22Rv1 (cell line): ENCODE data around the gene NIPBL.

Experiments
- ZFX ChIP-seq: fragments of 450-650 bp; IDR thresholded peaks from 2 replicates; pipeline ENCODE4 v1.6.1; 2017; ENCODE audit warnings: antibody characterized with exemption, borderline replicate concordance
- TF ChIP-seq, protein P1 (sequence below): fragments of 450-650 bp; IDR thresholded peaks from 2 replicates; pipeline ENCODE4 v1.5.1; 2017; ENCODE audit warnings: mild to moderate bottlenecking

DNA sequence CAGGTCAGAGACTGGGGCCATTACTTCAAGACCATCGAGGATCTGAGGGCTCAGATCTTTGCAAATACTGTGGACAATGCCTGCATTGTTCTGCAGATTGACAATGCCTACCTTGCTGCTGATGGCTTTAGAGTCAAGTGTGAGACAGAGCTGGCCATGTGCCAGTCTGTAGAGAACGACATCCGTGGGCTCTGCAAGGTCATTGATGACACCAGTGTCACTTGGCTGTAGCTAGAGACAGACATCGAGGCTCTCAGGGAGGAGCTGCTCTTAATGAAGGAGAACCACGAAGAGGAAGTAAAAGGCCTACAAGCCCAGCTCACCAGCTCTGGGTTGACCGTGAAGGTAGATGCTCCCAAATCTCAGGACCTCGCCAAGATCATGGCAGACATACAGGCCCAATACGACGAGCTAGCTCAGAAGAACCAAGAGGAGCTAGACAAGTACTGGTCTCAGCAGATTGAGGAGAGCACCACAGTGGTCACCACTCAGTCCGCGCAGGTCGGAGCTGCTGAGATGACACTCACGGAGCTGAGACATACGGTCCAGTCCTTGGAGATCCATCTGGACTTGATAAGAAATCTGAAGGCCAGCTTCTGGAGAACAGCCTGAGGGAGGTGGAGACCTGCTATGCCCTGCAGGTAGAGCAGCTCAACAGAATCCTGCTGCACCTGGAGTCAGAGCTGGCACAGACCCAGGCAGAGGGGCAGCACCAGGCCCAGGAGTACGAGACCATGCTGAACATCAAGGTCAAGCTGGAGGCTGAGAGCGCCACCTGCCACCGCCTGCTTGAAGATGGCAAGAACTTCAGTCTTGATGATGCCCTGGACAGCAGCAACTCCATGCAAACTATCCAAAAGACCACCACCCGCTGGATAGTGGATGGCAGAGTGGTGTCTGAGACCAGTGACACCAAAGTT lies 9.3 kb downstream of the NIPBL start:
- TF ChIP-seq, protein P1, sequence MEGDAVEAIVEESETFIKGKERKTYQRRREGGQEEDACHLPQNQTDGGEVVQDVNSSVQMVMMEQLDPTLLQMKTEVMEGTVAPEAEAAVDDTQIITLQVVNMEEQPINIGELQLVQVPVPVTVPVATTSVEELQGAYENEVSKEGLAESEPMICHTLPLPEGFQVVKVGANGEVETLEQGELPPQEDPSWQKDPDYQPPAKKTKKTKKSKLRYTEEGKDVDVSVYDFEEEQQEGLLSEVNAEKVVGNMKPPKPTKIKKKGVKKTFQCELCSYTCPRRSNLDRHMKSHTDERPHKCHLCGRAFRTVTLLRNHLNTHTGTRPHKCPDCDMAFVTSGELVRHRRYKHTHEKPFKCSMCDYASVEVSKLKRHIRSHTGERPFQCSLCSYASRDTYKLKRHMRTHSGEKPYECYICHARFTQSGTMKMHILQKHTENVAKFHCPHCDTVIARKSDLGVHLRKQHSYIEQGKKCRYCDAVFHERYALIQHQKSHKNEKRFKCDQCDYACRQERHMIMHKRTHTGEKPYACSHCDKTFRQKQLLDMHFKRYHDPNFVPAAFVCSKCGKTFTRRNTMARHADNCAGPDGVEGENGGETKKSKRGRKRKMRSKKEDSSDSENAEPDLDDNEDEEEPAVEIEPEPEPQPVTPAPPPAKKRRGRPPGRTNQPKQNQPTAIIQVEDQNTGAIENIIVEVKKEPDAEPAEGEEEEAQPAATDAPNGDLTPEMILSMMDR: no peak
- TF ChIP-seq ZFX: no peak
